ENCODE data around the gene CHRNE. TPM values are rescaled to one million over a fixed set of nuclear protein-coding genes. Genes with fewer than 3 reads are reported as not detected.

CHRNE gene
- polyA plus RNA-seq, 1 donor (not counting 4 experiments of a cell fraction or from before 2014, with no cell fraction given), result 0.04 TPM

GRCh38 chr17:4938069-4938491 is 35.2 kb upstream of the CHRNE start:
- H3K9me3 ChIP-seq (ENCODE audit: control insufficient read depth, low read depth, low read length), result no peaks in the 10 kb centered on the region
- no peak overlapping the region for H3K27ac ChIP-seq (ENCODE audit: control insufficient read depth, insufficient read depth, low read length)
- no peaks in the 10 kb centered on the region for H3K9me1 ChIP-seq (ENCODE audit: control insufficient read depth, extremely low read depth, insufficient read depth, low read length)
- dilution Hi-C loops (cut with MboI; ENCODE audit: extremely low pct_ligation_motif_present, low sequenced_read_pairs), result no loop called here
- peaks cover 45% of the 10 kb centered on the region for H3K79me2 ChIP-seq (ENCODE audit: control insufficient read depth, insufficient read depth, low read length)
- no peaks in the 10 kb centered on the region for H4K20me1 ChIP-seq (ENCODE audit: control insufficient read depth, extremely low read depth, insufficient read depth, low read length)
- TF ChIP-seq CTCF (optimal IDR thresholded peaks at IDR 0.05 in 1 of 3, IDR thresholded peaks at IDR 0.05 in 1 of 3, conservative IDR thresholded peaks at IDR 0.05 in 1 of 3; ENCODE audit: extremely low read depth in 1 of 3, insufficient read depth in 2 of 3, low read length in 3 of 3) (no peak), EZH2 (IDR thresholded peaks at IDR 0.05; ENCODE audit: low read length) (no peak)
- no peak overlapping the region for H3K9ac ChIP-seq (ENCODE audit: control insufficient read depth, extremely low read depth, insufficient read depth, low read length)
- peaks cover 17 to 22% of the 10 kb centered on the region in 2 experiments for H3K36me3 ChIP-seq (ENCODE audit: control insufficient read depth in 2 of 2, extremely low read depth in 1 of 2, insufficient read depth in 2 of 2, low read length in 2 of 2)
- H3K4me2 ChIP-seq (ENCODE audit: control insufficient read depth, extremely low read depth, insufficient read depth, low read depth, low read length), result no peak overlapping the region
- H3K4me1 ChIP-seq (ENCODE audit: control insufficient read depth, extremely low read depth, insufficient read depth, low read length), result peaks cover 23% of the 10 kb centered on the region
- DNase-seq (ENCODE audit: low read depth, low spot score) (no peak), FAIRE-seq (no peak)
- no peaks in the 10 kb centered on the region for H3K27me3 ChIP-seq (ENCODE audit: control insufficient read depth, extremely low read depth, insufficient read depth, low read length)
- no peak overlapping the region for H2AFZ ChIP-seq (ENCODE audit: control insufficient read depth, low read length)
- H3K4me3 ChIP-seq (ENCODE audit: control insufficient read depth in 2 of 3, extremely low read depth in 1 of 3, insufficient read depth in 2 of 3, low read depth in 1 of 3, low read length in 3 of 3), result no peak overlapping the region

- Histone ChIP-seq H3K4me1 (ENCODE audit: control insufficient read depth, extremely low read depth, insufficient read depth, low read length) (peaks cover 23% of the 10 kb centered on the region), H3K4me2 (ENCODE audit: control insufficient read depth, extremely low read depth, insufficient read depth, low read depth, low read length) (no peak overlapping the region), H3K27me3 (ENCODE audit: control insufficient read depth, extremely low read depth, insufficient read depth, low read length) (no peaks in the 10 kb centered on the region), H3K9me3 (ENCODE audit: control insufficient read depth, low read depth, low read length) (no peaks in the 10 kb centered on the region), H4K20me1 (ENCODE audit: control insufficient read depth, extremely low read depth, insufficient read depth, low read length) (no peaks in the 10 kb centered on the region), H3K27ac (ENCODE audit: control insufficient read depth, insufficient read depth, low read length) (no peak overlapping the region), H3K36me3 (ENCODE audit: control insufficient read depth in 2 of 2, extremely low read depth in 1 of 2, insufficient read depth in 2 of 2, low read length in 2 of 2) (peaks cover 12 to 21% of the 10 kb centered on the region in 2 experiments), H3K9ac (ENCODE audit: control insufficient read depth, extremely low read depth, insufficient read depth, low read length) (no peak overlapping the region), H2AFZ (ENCODE audit: control insufficient read depth, low read length) (no peak overlapping the region), H3K4me3 (ENCODE audit: control insufficient read depth in 2 of 3, extremely low read depth in 1 of 3, insufficient read depth in 2 of 3, low read depth in 1 of 3, low read length in 3 of 3) (no peak overlapping the region), H3K79me2 (ENCODE audit: control insufficient read depth, insufficient read depth, low read length) (peaks cover 40% of the 10 kb centered on the region), H3K9me1 (ENCODE audit: control insufficient read depth, extremely low read depth, insufficient read depth, low read length) (no peaks in the 10 kb centered on the region)
- DNase-seq (ENCODE audit: low read depth, low spot score), result no peak
- TF ChIP-seq EZH2 (IDR thresholded peaks at IDR 0.05; ENCODE audit: low read length), result no peak
- no peak for TF ChIP-seq CTCF (optimal IDR thresholded peaks at IDR 0.05 in 1 of 3, IDR thresholded peaks at IDR 0.05 in 1 of 3, conservative IDR thresholded peaks at IDR 0.05 in 1 of 3; ENCODE audit: extremely low read depth in 1 of 3, insufficient read depth in 2 of 3, low read length in 3 of 3)
- FAIRE-seq, result no peak
- dilution Hi-C loops (cut with MboI; ENCODE audit: extremely low pct_ligation_motif_present, low sequenced_read_pairs), result no loop called here
Measured at GRCh38 chr17:4937553-4937952, 34.7 kb upstream of the CHRNE start.

All from keratinocyte (primary cell).